Activated naive CD4-positive, alpha-beta T cell treated with anti-CD3 and anti-CD28 coated beads, Interleukin-2, amount 50 U/mL, for 72 hours (primary cell): ENCODE data around the gene MORN1. TPM values are rescaled to one million over a fixed set of nuclear protein-coding genes. Genes with fewer than 3 reads are reported as not detected.

Experiments
- ATAC-seq, 2 donors: fragments of 150-1000 bp; cut with Tn5 transposase; 2 replicates each; pipeline ENCODE4 v1.10.0; 2021; ENCODE audit warnings: mild to moderate bottlenecking in 2 of 2, moderate library complexity in 2 of 2
- DNase-seq, 2 donors: peaks; one replicate each; pipeline ENCODE4 v3.0.0; 2021 to 2022; ENCODE audit warnings: low spot score in 2 of 2
- H3K27ac Mint-ChIP-seq, 2 donors: one replicate each; pipeline ENCODE4 v1.8.0; 2022; ENCODE audit warnings: mild to moderate bottlenecking in 2 of 2, mixed read lengths in 2 of 2
- H3K36me3 Mint-ChIP-seq, 2 donors: one replicate each; pipeline ENCODE4 v1.8.0; 2022; ENCODE audit warnings: mixed read lengths in 2 of 2
- H3K9me3 Mint-ChIP-seq, 2 donors: one replicate each; pipeline ENCODE4 v1.8.0; 2022; ENCODE audit warnings: mixed read lengths in 2 of 2
- total RNA-seq, 2 donors: library from RNA; stranded (reverse); gene quantifications; one replicate each; pipeline ENCODE4 v1.2.3, GENCODE V29; 2022

Gene MORN1
- total RNA-seq, 2 donors from 2014 or later: 2.0 to 5.7 TPM

DNA sequence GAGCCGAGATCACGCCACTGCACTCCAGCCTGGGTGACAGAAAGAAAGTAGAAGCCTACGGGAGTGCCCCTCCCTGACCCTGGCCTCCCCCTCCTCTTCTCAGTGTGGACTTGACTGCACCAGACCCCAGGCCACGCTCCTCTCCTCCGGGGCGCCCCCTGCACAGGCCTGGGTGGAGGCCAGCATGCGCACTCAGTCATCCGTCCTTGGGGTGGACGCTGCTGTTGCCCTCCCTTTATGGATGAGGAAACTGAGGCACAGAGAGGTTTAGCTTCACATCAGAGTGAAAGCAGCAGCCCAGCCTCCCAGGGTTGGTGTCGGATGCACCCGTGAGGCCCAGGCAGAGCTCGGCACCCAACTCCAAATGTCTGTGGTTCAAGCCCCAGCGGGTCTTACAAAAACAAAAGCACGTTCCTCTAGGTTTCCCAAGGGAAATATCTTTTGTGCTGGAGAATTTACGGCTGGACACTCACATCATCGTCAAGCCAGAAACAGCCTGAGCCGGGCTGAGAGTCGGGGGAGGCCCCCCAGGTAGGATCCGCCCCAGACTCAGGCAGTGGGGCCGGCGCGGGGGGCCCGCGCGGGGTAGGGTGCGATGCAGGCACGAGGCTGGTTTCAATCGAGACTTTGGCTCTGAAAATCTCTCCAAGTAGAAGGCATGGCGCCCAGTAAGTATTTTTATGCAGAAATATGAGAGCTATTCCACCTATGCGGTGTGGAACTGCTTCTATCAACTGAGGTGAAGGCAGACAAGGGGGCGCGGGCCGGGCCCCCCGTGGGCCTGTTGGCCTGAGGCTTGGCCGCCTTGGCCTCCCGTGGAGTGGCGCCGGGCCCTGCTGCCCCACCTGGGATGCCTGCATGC lies 36.6 kb downstream of the MORN1 start:
- ATAC-seq: no peak
- H3K27ac Mint-ChIP-seq: no peak overlapping the region
- no peaks in the 10 kb centered on the region for H3K9me3 Mint-ChIP-seq
- no peaks in the 10 kb centered on the region for H3K36me3 Mint-ChIP-seq
- DNase-seq: no peak

DNA sequence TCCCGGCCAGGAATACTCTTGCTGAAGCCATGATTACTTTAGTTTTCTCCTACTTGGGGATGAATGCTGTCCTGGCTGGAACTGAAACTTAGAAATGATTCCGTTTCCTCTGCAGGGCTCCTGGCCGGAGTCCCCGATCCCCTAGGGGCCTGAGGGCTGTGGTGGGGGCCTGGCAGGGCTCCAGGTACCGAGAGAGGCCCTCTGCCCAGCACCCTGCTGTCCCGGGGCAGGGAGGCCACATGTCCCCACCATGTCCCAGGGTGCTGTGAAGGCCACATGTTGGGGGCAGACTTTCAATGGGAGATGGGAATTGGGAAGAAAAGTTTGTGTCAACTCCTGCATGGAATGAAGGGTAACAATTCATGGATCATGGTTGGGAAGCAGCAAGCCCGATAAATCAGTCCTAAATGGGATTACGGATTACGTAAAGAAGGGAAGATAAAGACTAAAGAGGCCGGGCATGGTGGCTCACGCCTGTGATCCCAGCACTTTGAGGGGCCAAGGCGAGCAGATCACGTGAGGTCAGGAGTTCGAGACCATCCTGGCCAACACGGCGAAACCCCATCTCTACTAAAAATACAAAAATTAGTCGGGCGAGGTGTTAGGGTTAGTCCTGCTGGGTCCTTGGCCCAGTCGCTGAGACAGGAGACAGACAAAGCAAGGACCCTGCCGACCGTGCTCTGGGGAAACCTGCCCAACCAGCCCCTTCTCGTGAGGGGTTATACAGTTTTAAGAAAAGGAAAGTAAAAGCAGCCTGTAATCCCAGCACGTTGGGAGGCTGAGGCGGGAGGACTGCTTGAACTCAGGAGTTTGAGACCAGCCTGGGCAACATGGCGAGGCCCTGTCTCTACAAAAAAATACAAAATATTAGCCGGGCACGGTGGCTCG lies 37.6 kb downstream of the MORN1 start:
- Mint-ChIP-seq H3K9me3 (no peaks in the 10 kb centered on the region), H3K36me3 (no peaks in the 10 kb centered on the region), H3K27ac (no peak overlapping the region)
- DNase-seq (no peak), ATAC-seq (no peak)

DNA sequence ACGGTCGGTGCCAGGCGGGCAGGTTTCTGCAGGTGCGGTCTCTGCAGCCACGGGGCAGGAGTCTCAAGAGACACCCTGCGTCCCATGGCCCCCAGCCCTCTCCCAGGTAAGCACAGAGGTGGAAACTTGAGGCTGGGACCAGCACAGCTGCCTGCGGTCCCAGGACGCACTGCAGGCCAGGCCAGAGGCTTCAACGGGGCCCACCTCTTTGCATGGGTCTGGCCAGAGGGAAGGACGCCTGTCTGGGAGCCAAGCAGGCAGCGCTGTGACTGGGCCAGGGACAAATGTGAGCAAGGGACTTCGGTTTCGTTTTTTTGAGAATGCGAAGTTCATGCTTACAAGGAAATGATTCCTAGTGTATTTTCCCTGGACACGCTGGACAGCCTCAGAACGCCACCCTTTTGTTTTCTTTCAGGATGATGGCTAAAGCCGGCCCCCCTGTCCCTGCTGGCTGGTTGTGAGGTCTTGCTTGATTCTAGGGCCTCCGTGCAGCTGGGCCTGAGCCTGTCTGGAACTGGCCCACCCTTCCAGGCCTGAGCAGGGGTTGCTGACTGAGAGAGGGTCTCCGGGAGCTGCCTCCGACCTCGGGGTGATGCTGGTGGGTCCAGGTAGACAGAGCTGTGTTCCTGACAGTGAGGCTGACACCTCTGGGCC lies 38.3 kb downstream of the MORN1 start:
- Mint-ChIP-seq H3K36me3 (no peaks in the 10 kb centered on the region), H3K9me3 (no peaks in the 10 kb centered on the region), H3K27ac (no peak overlapping the region)
- ATAC-seq (no peak), DNase-seq (no peak)

DNA sequence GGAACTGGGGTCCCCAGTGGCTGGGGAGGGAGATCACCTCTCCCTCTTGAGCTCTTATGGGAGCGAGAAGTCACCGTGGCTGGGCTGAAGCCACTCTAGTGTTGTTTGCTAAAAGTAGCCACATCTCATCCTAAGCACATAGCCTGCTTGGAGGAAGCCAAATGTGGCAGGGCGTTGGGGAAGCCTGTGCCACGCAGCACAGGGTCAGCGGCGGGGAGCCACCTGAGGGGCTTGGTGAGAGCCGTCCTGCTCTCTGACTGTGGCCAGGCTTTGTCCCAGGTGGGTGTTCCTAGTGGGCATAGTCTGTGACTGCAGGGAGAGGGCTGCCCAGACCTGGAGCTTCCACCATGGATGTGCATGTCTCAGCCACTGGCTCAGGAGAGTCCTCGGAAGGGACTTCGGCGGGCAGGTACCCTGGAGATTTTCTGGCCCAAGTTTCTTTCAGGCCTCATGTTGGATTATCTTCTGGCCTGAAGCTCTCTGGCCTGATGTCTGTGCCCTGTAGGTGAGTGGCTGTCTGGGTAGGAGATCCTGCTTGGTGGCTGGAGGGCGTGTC lies 38.9 kb downstream of the MORN1 start:
- Mint-ChIP-seq H3K9me3 (no peaks in the 10 kb centered on the region), H3K27ac (no peak overlapping the region), H3K36me3 (no peaks in the 10 kb centered on the region)
- ATAC-seq (no peak), DNase-seq (no peak)

DNA sequence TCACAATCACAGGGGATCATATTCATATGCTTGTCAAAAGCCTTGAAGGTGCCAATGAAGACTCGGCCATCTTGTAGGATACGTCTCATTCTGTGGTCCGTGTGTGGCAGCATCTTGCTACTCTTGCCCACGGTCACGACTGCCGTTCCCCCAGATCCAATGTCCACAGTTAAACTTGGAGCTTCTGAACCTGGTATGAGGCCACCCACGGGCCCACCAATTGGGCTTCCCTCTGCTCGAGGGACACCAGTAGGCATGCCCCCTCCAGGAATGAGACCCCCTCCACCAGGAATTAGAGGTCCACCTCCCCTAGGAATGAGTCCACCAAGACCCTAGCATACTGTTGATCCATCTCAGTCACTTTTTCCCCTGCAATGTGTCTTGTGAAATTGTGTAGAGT lies 39.6 kb downstream of the MORN1 start:
- Mint-ChIP-seq H3K36me3 (no peaks in the 10 kb centered on the region), H3K27ac (peak overlapping the region in 1 of 2 donors; percentile 57), H3K9me3 (no peaks in the 10 kb centered on the region)
- ATAC-seq (no peak), DNase-seq (no peak)

DNA sequence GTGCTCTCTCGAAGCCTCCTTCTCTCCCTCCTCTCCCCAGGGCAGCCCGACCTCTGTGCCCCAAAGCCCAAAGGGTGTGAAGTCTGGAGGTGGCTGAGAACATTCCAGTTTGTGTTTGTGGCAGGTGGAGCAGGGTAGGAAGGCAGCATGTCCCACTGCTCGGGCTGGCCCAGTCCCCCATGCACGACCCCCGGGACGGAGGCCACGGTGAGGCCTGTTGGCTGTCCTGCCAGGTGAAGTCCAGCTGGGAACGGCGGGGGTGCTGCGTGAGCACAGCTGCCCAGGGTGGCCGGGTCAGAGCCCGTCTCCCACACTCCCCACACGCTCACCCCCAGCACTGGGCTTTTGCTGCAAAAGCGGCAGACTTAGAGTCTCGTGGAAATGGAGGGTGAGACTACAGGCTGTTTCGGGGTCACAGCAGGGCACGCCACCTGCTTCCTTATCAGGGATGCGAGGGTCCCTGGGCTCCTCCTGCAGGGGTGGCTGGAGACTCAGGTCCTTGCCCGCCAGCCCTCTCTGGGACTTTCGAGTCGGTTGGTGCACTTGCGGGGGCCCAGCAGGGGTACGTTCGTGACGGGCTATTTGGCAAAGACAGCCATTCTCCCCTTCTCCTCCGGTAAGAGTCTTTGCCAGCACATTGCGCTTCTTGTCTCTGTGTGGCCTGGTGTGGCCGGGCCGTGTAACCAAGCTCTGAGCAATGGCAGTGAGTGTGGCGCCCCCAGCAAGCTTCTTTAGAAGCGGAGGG lies 40.3 kb downstream of the MORN1 start:
- Mint-ChIP-seq H3K27ac (no peak overlapping the region), H3K9me3 (no peaks in the 10 kb centered on the region)

DNA sequence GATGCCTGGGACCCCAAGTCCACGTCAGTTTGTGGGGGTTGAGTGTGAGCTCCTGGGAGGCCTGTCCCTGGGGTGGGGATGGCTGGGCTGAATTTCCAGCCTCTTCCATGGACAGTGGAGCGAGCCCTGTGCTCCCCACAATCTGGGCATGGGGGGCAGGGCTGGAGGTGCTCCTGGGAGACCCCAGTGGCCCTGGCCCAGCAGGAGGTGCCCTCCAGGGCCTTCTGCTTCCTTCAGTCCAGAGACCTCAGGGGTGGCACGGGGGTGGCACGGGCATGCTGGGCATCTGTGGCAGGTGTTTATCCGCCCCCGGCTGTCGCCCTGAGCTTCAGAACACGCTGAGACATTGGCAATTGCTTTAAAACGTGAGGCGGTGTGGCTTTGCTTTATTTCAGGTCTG lies 40.9 kb downstream of the MORN1 start:
- no peaks in the 10 kb centered on the region for H3K9me3 Mint-ChIP-seq
- no peak overlapping the region for H3K27ac Mint-ChIP-seq
- DNase-seq (no peak), ATAC-seq (no peak)
- H3K36me3 Mint-ChIP-seq: no peaks in the 10 kb centered on the region

More for the DNA sequence above, 40.3 kb downstream of the MORN1 start:
- no peak for ATAC-seq
- no peak for DNase-seq
- H3K36me3 Mint-ChIP-seq: no peaks in the 10 kb centered on the region

DNA sequence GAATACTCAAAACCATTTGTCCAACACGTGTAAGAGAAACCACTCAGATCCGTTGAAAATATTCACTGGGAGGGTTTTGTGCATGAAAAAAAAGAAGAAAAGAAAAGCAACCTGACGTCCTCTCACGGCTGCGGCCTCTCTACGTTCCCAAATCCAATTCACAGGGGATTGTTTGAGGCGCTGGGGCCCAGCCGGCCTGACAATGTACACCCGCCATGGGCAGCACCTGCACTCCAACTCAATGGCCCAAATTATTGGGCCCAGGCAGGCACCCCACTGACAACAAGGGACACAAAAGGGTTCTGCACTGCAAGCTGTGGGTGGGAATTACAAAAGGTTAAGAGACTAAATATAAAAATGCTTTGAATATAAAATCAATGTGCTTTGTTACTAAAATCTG lies 41.5 kb downstream of the MORN1 start:
- no peak overlapping the region for H3K27ac Mint-ChIP-seq
- no peaks in the 10 kb centered on the region for H3K36me3 Mint-ChIP-seq
- no peaks in the 10 kb centered on the region for H3K9me3 Mint-ChIP-seq
- no peak for DNase-seq
- ATAC-seq: no peak

DNA sequence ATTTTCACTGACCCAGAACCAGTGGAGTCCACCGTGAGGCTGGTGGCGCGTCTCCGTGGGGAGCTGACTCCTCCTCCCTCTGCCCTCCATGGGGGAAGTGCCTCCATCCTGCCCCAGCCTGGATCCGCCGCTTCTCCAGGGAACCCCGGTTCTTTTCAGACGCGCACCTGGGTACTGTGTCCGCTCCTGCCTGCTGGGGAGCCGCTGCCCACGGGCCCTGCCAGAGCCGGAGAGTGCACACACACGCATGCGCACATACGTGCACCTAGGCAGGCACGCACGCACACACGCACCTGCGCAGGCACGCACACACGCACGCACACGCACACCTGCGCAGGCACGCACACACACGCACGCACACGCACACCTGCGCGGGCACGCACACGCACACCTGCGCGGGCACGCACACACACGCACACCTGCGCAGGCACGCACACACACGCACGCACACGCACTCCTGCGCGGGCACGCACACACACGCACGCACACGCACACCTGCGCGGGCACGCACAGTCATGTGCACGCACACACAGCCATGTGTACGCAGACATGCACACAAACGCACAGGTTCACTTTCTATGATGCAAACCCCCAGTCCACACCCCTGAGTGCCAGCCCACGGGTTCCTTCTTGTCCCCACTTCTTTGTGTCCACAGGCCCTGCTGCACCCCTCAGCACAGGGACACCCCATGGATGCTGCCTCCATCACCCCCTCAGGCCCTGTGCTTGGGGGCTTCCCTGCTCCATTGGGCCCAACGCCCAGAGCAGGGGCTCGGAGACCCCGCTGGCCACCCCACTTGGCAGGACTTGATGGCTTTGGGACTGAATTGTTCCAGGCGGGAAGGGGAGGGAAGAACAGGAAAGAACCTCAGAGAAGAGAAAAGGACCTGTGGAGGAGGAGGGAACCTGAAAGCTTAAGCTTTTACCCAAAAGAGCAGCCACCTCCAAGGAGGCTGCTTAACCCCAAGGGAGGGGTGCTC lies 42.7 kb downstream of the MORN1 start:
- DNase-seq (no peak), ATAC-seq (no peak)
- no peaks in the 10 kb centered on the region for H3K9me3 Mint-ChIP-seq
- H3K36me3 Mint-ChIP-seq: no peaks in the 10 kb centered on the region
- H3K27ac Mint-ChIP-seq: no peak overlapping the region

DNA sequence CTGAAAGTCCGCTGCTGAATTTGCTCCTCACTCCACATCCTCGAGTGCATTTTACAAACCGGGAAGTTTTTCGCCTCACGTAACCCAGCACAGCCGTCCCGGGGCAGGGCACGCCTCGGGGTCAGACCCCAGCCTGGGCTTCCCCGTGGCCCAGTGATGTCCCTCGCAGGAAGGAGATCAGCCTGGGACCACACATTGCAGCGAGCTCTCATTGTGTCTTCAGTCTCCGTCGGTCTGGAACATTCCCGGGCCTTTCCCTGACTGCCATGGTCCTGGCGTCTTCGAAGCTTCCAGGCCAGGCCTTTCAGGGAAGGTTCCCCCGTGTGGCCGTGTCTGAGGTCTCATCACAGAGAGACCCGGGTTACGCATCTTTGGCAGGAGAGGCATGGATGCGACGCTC lies 43.5 kb downstream of the MORN1 start:
- Mint-ChIP-seq H3K36me3 (no peaks in the 10 kb centered on the region), H3K27ac (no peak overlapping the region), H3K9me3 (no peaks in the 10 kb centered on the region)
- DNase-seq (no peak), ATAC-seq (no peak)

DNA sequence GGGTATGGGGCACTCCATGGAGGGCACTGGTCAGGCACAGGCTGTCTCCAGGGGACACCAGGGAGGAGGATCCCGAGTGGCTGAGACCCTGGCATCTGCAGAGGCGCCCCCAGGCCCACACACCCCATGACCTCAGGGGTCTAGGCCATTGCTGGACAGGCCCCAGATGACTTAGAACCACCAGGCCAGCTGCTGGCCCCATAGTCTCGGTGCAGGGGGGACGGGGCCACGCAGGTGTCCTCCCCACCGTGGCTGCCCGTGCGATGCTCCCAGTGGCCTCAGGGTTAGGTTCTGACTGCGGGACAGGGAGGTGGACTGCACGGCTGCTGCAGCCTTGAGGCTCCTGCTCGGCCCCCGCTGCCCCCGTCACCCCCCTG lies 44.0 kb downstream of the MORN1 start:
- no peak for DNase-seq
- no peak for ATAC-seq
- H3K27ac Mint-ChIP-seq: no peak overlapping the region
- no peaks in the 10 kb centered on the region for H3K36me3 Mint-ChIP-seq
- H3K9me3 Mint-ChIP-seq: no peaks in the 10 kb centered on the region

DNA sequence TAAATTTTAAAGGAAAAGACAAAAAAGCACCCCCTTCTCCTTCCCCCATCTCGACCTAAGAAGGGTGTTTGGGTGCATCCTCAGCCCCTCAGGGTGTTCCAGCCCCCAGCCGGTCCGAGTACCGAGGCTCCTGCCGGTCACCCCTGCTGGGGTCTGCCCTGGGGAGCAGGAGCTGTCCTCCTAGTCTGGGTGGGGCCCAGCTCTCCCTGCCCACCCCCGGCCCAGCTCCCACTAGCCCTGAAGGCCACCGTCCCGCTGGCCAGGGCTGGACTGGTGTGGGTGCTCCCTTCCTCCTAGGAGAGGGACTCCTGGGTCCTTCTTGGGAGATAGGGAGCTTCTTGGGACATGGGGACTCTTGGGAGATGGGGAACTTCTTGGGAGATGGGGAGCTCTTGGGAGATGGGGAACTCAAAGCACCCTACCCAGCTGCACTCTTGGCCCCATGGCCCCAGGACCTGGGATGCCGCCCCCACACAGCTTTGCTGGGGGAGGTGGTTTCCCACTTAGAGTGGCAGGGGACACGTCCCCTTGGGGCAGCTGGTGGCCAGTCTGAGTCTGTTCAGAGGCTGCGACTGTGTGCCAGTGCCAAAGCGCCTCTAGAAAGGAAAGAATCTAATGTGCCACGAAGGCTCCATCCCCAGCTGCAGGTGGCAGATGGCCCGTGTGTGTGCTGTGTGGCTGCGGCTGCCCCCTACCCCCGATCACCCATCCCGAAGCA lies 44.5 kb downstream of the MORN1 start:
- no peak for DNase-seq
- no peak for ATAC-seq
- H3K36me3 Mint-ChIP-seq: no peaks in the 10 kb centered on the region

DNA sequence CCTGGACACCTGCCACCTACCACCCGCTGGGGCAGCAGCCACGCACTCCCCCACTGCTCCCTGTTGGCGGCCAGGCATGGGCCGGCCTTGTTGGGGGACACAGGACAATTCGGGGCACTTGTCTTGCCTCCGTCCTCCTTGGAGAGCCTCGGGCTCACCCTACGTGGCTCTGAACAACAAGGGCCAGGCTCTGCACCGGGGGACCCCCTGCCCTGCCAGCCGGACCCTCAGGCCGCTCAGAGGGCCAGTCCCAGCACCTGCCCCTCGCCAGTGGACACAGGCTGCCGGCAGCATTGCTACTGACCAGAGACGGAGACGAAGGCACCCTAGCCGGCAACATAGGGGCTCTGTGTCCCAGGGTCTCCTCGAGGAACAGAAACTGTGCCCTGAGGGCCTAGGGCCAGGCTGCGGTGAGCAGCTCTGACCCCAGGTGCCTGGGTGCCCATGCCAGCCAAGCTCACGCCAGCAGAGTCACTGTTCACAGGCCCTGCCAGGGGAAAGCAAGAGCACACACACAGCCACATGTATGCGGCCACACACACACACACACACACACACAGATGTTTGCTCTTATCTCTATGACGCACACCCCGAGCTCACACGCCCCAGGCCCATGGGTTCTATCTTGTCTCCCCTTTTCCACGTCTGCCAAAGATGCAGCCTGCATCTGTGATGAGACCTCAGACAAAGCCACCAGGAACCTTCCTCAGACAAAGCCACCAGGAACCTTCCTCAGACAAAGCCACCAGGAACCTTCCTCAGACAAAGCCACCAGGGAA lies 45.9 kb downstream of the MORN1 start:
- ATAC-seq: no peak
- no peak for DNase-seq
- Mint-ChIP-seq H3K9me3 (no peaks in the 10 kb centered on the region), H3K36me3 (no peaks in the 10 kb centered on the region), H3K27ac (no peak overlapping the region)

More for the DNA sequence above, 44.5 kb downstream of the MORN1 start:
- no peaks in the 10 kb centered on the region for H3K9me3 Mint-ChIP-seq
- no peak overlapping the region for H3K27ac Mint-ChIP-seq

DNA sequence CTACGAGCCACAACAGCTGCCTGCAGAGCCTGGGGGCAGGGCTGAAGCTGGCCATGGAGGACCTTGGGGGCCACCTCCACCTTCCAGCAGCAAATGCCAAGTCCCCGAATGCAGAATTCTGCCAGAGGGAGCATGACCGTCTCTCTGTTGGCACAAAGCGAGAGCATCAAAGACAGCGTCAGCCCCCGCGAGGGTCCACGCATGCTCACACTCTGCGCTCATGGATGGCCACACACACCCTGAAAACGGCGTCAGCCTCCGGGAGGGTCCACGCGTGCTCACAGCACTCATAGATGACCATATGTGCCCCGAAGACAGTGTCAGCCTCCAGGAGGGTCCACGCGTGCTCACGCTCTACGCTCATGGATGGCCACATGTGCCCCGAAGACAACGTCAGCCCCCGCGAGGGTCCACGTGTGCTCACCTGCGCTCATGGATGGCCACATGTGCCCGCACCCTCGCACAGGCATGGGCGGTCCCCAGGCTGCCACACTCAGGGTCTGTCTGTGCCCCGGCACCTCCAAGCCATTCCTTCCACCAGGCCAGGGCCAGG lies 46.5 kb downstream of the MORN1 start:
- Mint-ChIP-seq H3K27ac (no peak overlapping the region), H3K9me3 (no peaks in the 10 kb centered on the region)
- no peak for ATAC-seq

More for the DNA sequence above, 46.5 kb downstream of the MORN1 start:
- DNase-seq: no peak
- H3K36me3 Mint-ChIP-seq: no peaks in the 10 kb centered on the region
